HUES64 (cell line): ENCODE measurements around the gene LMOD1.
"Not testable (repeated sequence)": the region's sequence is repeated elsewhere in the genome, so short reads cannot be mapped to it uniquely, and the experiment has no call there.

Source experiments
- H3K27ac ChIP-seq: 2 replicates; pipeline ENCODE4 v1.7.0; 2013; ENCODE audit warnings: low read depth, low read length, inconsistent platforms
- H3K27me3 ChIP-seq: 2 replicates; pipeline ENCODE4 v1.6.1; 2013; ENCODE audit warnings: mild to moderate bottlenecking, low read length; ENCODE audit not compliant: insufficient read depth
- H3K36me3 ChIP-seq: 2 replicates; pipeline ENCODE4 v1.6.1; 2013; ENCODE audit warnings: mild to moderate bottlenecking, low read length; ENCODE audit not compliant: insufficient read depth
- H3K4me1 ChIP-seq: 2 replicates; pipeline ENCODE4 v1.6.1; 2013; ENCODE audit warnings: mild to moderate bottlenecking, low read length, moderate library complexity; ENCODE audit not compliant: insufficient read depth
- H3K4me3 ChIP-seq: 2 replicates; pipeline ENCODE4 v1.5.1; 2013; ENCODE audit warnings: mild to moderate bottlenecking, low read length, moderate library complexity
- H3K9ac ChIP-seq: 2 replicates; pipeline ENCODE4 v1.6.1; 2013; ENCODE audit warnings: mild to moderate bottlenecking, low read depth, low read length
- H3K9me3 ChIP-seq: 2 replicates; pipeline ENCODE4 v1.6.1; 2013; ENCODE audit warnings: low read depth, low read length; ENCODE audit not compliant: insufficient read depth
- WGBS: fragments of 150-250, 120-280 bp; methylation state at CpG from one replicate; pipeline ENCODE4 v1.1.7; 2013; ENCODE audit warnings: missing lambda C conversion rate; 5-methylcytosine and 5-hydroxymethylcytosine counted together

LMOD1 gene

DNA sequence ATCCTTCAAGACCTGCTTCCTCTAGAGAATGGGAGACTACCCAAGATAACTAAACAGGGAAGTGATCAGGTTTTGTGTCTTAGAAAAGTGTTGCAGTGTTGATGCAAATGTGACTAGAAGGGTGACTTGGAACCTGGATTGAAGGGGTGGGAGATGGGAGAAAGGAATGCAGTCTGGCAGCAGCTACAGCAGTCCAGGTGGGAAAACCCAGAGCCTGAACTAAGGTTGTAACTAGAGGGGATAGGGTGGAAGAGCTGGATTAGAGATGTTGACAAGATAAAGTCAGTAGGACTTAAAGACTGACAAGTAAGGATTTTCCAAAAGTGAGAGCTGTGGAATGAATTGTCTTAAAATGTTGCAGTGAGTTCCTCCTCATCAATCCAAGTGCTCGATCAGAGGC, 64.7 kb downstream of the LMOD1 start:
- no peak overlapping the region for H3K9ac ChIP-seq
- WGBS, result 94% methylated on average over 1 of the region's 1 CpG
- peaks cover 21% of the 10 kb centered on the region; the same call in 1 of the 2 replicates for H3K4me1 ChIP-seq
- no peak overlapping the region for H3K27ac ChIP-seq
- H3K36me3 ChIP-seq, result peaks cover 8% of the 10 kb centered on the region
- H3K9me3 ChIP-seq, result no peaks in the 10 kb centered on the region
- H3K4me3 ChIP-seq, result no peak overlapping the region
- H3K27me3 ChIP-seq, result no peaks in the 10 kb centered on the region

DNA sequence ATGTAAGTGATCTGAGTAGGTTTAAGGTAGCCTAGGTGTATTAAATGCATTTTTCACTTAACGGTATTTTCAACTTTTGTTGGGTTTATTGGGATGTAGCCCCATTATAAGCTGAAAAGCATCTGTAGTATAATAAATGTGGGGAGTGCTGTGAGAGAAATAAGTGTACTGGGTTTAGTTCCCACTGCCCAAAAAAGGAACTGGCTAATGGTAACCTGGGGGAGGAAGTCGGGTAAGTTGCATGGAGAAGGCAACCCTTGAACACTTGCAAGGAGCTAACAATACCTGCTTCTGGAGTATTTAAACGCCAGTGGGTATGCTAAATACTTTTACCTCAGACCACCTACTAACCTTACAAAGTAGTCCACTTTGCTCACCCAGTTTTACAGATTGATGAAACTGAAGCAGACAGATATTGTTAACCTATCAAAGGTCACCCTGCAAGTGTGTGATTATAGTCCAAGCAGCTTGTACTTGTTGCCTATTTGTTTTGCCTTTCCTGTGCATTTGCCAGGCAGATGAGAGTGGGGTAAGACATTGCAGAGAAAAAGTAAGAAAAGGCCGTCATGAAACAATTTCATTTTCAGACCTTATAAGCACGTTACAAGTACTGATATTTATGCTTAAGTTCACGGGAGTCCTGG, 65.3 kb downstream of the LMOD1 start:
- no peaks in the 10 kb centered on the region for H3K9me3 ChIP-seq
- no peak overlapping the region for H3K4me3 ChIP-seq
- no peak overlapping the region for H3K9ac ChIP-seq
- H3K36me3 ChIP-seq, result peaks cover 13% of the 10 kb centered on the region
- peaks cover 21% of the 10 kb centered on the region; the same call in 1 of the 2 replicates for H3K4me1 ChIP-seq
- no peak overlapping the region for H3K27ac ChIP-seq
- 87% methylated on average over 6 of the region's 6 CpGs for WGBS
- H3K27me3 ChIP-seq, result no peaks in the 10 kb centered on the region

DNA sequence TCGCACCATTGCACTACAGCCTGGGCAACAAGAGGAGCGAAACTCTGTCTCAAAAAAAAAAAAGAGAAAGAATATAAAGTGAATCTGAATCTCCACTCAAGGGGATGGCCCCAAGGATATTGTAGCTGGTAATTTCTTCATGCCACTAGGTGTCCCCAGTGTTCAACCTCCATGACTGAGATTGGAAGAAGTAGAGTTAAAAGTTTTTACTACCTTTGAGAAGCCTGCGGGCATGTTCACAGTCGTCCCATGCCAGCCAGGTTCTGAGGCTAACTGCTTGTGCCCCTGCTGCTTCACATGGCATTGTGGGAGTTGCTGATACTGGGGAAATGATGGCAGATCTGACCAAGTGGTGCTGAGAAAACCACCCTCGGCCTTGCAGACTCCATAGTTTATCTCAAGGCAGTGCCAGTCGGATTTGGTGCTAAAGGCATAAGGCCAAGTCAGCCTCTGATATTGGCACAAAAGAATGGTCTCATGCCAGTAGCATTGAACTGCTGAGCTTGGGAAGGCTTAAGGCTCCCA, 68.4 kb downstream of the LMOD1 start:
- Histone ChIP-seq H3K9me3 (no peaks in the 10 kb centered on the region), H3K4me3 (no peak overlapping the region), H3K36me3 (peaks cover 42% of the 10 kb centered on the region), H3K27ac (no peak overlapping the region), H3K9ac (no peak overlapping the region), H3K27me3 (no peaks in the 10 kb centered on the region), H3K4me1 (peaks cover 13% of the 10 kb centered on the region; the same call in 1 of the 2 replicates)
- 80% methylated on average over 6 of the region's 6 CpGs for WGBS

DNA sequence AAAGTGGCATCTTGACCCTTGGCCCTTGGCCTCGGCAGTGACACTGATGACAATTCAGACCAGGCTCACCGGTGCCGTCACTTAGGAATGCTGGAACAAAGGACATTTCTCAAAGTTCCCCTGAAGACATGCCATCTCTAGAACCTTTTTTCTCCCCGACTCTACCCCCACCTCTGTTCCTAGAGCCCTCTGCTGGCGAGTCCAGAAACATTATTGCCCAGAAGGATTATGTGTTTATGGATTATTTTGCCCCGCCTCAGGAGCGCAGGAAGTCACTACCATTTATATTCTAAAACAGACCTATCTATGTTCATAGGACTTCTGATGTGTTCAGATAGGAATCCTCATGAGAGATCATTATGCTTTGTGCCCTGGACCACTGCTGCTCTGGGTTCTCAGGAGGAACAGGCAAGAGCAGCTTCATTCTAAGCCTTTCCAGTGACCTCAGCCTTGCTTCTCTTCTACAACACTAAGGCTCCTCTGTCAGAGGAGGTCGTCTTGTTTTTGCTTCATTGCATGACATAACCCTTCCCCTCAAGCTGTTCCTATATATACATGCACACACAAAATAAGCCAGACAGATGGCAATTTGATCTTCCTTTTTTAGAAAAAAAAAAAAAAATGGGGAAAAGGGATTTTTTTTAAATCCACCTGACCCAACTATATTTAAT, 70.1 kb downstream of the LMOD1 start:
- Histone ChIP-seq H3K4me3 (no peak overlapping the region), H3K9ac (no peak overlapping the region), H3K27ac (no peak overlapping the region), H3K4me1 (peaks cover 6% of the 10 kb centered on the region; the same call in 1 of the 2 replicates), H3K27me3 (no peaks in the 10 kb centered on the region), H3K36me3 (peaks cover 58% of the 10 kb centered on the region), H3K9me3 (no peaks in the 10 kb centered on the region)
- WGBS, result 92% methylated on average over 6 of the region's 8 CpGs

DNA sequence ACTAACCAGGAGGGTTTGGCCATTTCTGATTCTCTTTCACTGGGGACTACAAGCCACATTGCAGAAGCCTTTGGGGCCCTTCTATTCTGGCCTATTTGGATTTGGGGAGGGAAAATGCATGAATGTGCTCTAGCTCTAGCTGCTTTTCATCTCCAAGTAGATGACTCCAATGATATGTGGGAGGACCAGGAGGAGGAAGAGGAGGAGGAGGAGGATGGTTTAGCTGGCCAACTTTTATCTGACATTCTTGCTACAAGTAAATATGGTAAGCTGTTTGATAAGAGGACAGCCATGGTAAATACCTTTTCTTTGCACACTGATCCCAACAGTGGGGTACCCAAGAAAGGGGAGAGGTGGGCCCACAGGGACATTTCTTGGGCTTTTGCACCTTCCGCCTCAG, 71.7 kb downstream of the LMOD1 start:
- no peak overlapping the region for H3K4me3 ChIP-seq
- no peak overlapping the region for H3K27ac ChIP-seq
- H3K9me3 ChIP-seq, result no peaks in the 10 kb centered on the region
- H3K27me3 ChIP-seq, result no peaks in the 10 kb centered on the region
- H3K36me3 ChIP-seq, result peaks cover 74% of the 10 kb centered on the region
- WGBS, result 100% methylated on average over 1 of the region's 1 CpG
- H3K9ac ChIP-seq, result no peak overlapping the region
- H3K4me1 ChIP-seq, result no peaks in the 10 kb centered on the region

DNA sequence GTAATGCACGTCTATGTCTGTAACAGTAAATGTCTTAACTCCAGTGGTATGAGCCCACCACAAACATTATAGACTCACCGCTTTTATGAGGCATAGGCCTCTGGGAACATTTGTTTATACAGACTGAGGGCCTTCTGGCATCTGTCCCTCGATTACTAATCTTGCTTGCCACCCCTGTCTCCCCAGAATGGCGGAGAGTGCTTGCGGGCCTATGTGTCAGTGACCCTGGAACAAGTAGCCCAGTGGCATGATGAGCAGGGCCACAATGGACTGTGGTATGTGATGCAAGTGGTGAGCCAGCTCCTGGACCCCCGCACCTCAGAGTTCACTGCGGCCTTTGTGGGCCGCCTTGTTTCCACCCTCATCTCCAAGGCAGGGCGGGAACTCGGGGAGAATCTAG, 76.0 kb downstream of the LMOD1 start:
- Histone ChIP-seq H3K4me3 (no peak overlapping the region), H3K9ac (no peak overlapping the region), H3K36me3 (peaks cover 96% of the 10 kb centered on the region), H3K27ac (no peak overlapping the region), H3K9me3 (no peaks in the 10 kb centered on the region), H3K27me3 (no peaks in the 10 kb centered on the region), H3K4me1 (no peaks in the 10 kb centered on the region)
- WGBS, result 94% methylated on average over 10 of the region's 10 CpGs

DNA sequence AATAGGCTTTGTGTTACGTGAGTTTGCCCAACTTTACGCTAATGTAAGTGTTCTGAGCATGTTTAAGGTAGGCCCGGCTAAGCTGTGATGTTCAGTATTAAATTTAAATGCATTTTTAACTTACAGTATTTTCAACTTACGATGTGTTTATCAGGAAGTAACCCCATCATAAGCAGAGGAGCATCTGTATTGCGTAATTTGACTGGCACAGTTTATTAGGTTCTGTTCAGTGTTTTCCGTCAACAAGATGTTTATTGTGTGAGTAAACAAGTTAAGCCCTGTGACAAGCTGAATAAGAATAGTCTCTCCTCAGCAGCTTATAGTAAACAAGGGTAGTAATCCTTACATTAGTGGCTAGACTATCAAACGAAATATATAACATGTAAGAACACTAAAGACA, 84.9 kb downstream of the LMOD1 start:
- H3K9me3 ChIP-seq, result no peaks in the 10 kb centered on the region
- 100% methylated on average over 6 of the region's 7 CpGs for WGBS
- peaks cover 97% of the 10 kb centered on the region for H3K36me3 ChIP-seq
- no peak overlapping the region for H3K4me3 ChIP-seq
- H3K27ac ChIP-seq, result no peak overlapping the region
- no peaks in the 10 kb centered on the region for H3K27me3 ChIP-seq
- H3K4me1 ChIP-seq, result no peaks in the 10 kb centered on the region
- no peak overlapping the region for H3K9ac ChIP-seq

DNA sequence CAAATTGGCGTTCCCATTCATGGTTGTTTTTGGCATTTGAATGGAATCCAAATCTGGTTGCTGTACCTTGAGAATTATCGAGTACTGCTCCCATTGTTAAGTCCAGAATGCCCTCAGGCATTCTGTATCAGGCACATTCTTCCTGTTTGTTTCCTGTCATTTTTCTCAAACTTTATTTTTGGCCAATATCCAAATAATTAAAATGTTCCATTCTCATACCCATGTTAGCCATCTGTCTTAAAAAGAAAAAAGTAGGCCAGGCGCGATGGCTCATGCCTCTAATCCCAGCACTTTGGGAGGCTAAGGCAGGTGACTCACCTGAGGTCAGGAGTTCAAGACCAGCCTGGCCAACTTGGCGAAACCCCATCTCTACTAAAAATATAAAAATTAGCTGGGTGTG, 86.9 kb downstream of the LMOD1 start:
- no peaks in the 10 kb centered on the region for H3K9me3 ChIP-seq
- H3K9ac ChIP-seq, result no peak overlapping the region
- H3K36me3 ChIP-seq, result peaks cover 97% of the 10 kb centered on the region
- H3K27ac ChIP-seq, result no peak overlapping the region
- no peaks in the 10 kb centered on the region for H3K4me1 ChIP-seq
- H3K27me3 ChIP-seq, result no peaks in the 10 kb centered on the region
- 93% methylated on average over 4 of the region's 5 CpGs for WGBS
- H3K4me3 ChIP-seq, result no peak overlapping the region

DNA sequence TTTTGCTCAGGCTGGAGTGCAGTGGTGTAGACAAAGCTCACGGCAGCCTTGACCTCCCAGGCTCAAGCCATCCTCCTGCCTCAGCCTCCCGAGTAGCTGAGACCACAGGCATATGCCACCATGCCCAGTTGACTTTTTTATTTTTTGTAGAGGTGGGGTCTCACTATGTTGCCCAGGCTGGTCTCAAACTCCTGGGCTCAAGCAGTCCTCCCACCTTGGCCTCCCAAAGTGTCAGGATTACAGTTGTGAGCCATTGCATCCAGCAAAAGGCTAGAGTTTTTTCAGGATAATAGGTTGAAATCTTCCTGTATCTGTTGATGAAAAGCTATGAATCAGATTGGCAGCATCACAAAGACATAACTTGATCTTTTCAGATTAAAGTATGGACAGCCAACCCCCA, 89.6 kb downstream of the LMOD1 start:
- not testable (repeated sequence) for H3K9ac ChIP-seq, H3K4me1 ChIP-seq, H3K9me3 ChIP-seq, H3K4me3 ChIP-seq, H3K27me3 ChIP-seq, H3K27ac ChIP-seq
- WGBS, result 94% methylated on average over 2 of the region's 2 CpGs
- H3K36me3 ChIP-seq, result peaks cover 98% of the 10 kb centered on the region

DNA sequence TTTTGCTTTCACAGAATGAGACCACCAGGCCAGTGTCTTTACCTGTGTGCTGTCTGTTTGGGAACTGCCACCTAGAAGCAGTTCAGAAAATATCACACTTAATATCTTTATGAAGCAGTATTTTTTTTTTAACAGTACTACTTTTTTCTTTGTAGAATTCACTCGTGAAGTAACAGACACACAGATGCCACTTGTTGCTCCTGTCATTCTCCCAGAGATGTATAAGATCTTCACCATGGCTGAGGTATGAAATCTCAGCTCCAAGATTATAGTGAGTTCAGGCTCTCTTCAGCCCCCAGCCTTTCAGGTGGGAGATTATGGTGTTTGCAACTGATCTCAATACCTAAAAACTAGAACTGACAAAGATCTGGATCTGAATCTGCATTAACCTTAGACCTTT, 94.4 kb downstream of the LMOD1 start:
- 91% methylated on average over 1 of the region's 1 CpG for WGBS
- H3K36me3 ChIP-seq, result peaks cover 98% of the 10 kb centered on the region
- no peak overlapping the region for H3K9ac ChIP-seq
- no peaks in the 10 kb centered on the region for H3K9me3 ChIP-seq
- no peak overlapping the region for H3K27ac ChIP-seq
- H3K4me1 ChIP-seq, result no peaks in the 10 kb centered on the region; the same call in 1 of the 2 replicates
- H3K4me3 ChIP-seq, result no peak overlapping the region
- no peaks in the 10 kb centered on the region for H3K27me3 ChIP-seq

DNA sequence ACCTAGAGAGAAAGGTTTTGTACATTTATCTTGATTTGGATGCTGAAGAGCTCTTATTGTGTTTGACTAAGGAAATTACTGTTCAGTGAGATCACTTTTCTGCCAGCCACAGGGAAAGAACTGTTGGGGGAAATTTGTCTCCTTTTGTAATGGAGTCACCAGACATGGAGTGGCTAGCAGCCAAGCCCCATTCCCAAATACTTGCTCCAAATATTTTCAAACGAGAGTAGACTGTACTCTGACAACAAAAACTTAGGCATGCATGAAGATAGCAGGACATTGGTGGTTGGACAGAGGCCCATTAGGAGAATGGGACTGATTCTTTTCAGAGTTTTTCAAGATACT, 96.3 kb downstream of the LMOD1 start:
- 100% methylated on average over 1 of the region's 1 CpG for WGBS
- Histone ChIP-seq H3K36me3 (peaks cover 83% of the 10 kb centered on the region), H3K27ac (no peak overlapping the region), H3K4me3 (no peak overlapping the region), H3K4me1 (no peaks in the 10 kb centered on the region; the same call in 1 of the 2 replicates), H3K9ac (no peak overlapping the region), H3K27me3 (no peaks in the 10 kb centered on the region), H3K9me3 (no peaks in the 10 kb centered on the region)
